Lower leg skin (tissue), 4 donors: ENCODE results near the gene NFATC2. TPM values are rescaled to one million over a fixed set of nuclear protein-coding genes. Genes with fewer than 3 reads are reported as not detected.
"Not testable (repeated sequence)": the region's sequence is repeated elsewhere in the genome, so short reads cannot be mapped to it uniquely, and the experiment has no call there.

Experiments
- DNase-seq, 2 donors: peaks; one replicate each; pipeline ENCODE4 v3.0.0-alpha.2; 2019; ENCODE audit warnings: low spot score in 2 of 2
- H3K4me3 ChIP-seq: fragments of 200-600 bp; sonication (generic); 2 replicates; pipeline ENCODE4 v1.5.1; 2017; ENCODE audit warnings: mild to moderate bottlenecking, low read depth; ENCODE audit not compliant: poor library complexity, severe bottlenecking
- CTCF ChIP-seq, 3 donors: fragments of 450-650 bp; IDR thresholded peaks; one replicate each; pipeline ENCODE4 v1.5.1; 2016; ENCODE audit warnings: antibody characterized with exemption in 3 of 3, mild to moderate bottlenecking in 3 of 3, moderate library complexity in 2 of 3
- POLR2A ChIP-seq, 2 donors: fragments of 450-650 bp; IDR thresholded peaks; one replicate each; pipeline ENCODE4 v1.6.1; 2016 to 2017; ENCODE audit warnings: antibody characterized with exemption in 2 of 2, mild to moderate bottlenecking in 1 of 2, moderate library complexity in 1 of 2
- WGBS, 2 donors: methylation state at CpG; one replicate each; pipeline ENCODE4 v1.1.5; 2018; 5-methylcytosine and 5-hydroxymethylcytosine counted together
- intact Hi-C: fragments of 100-400 bp; cut with DNase I; formaldehyde crosslinking; loops from one replicate; pipeline ENCODE4 v1.15.0; 2023; ENCODE audit warnings: low total_unique reads
- total RNA-seq, 4 donors: library from RNA; depleted of rRNA; stranded (reverse); fragments of >200 nt; gene quantifications; one replicate each; pipeline ENCODE4 v1.1.0, GENCODE V29; 2016

The NFATC2 gene
- total RNA-seq, 4 donors from 2014 or later = 4.0 to 10.4 (median 5.1) TPM

- no peak overlapping the region for H3K4me3 ChIP-seq
- TF ChIP-seq POLR2A (IDR thresholded peaks at IDR 0.05) = no peak
- no peak for DNase-seq
- intact Hi-C loops = no loop called here
- WGBS, 2 donors = 69 to 70% methylated on average over 16 of the region's 16 CpGs
These were observed 58.2 kb downstream of the NFATC2 start for GRCh38 chr20:51484141-51484815.

GRCh38 chr20:51482836-51483473 is 59.6 kb downstream of the NFATC2 start:
- WGBS, 2 donors = 84 to 86% methylated on average over 15 of the region's 15 CpGs
- TF ChIP-seq POLR2A (IDR thresholded peaks at IDR 0.05) (no peak), CTCF (IDR thresholded peaks at IDR 0.05) (no peak)
- no peak overlapping the region for H3K4me3 ChIP-seq
- DNase-seq = no peak
- intact Hi-C loops = no loop called here

- TF ChIP-seq POLR2A (IDR thresholded peaks at IDR 0.05) (no peak), CTCF (IDR thresholded peaks at IDR 0.05) (no peak)
- WGBS, 2 donors = 58% methylated on average over 17 of the region's 17 CpGs
- intact Hi-C loops = no loop called here
- H3K4me3 ChIP-seq = no peak overlapping the region
- DNase-seq = no peak
These were observed 61.1 kb downstream of the NFATC2 start for GRCh38 chr20:51481341-51481914.

GRCh38 chr20:51480507-51481270 is 61.8 kb downstream of the NFATC2 start:
- H3K4me3 ChIP-seq = no peak overlapping the region
- no peak for TF ChIP-seq CTCF (IDR thresholded peaks at IDR 0.05)
- no peak for TF ChIP-seq POLR2A (IDR thresholded peaks at IDR 0.05)
- DNase-seq = no peak
- 83 to 91% methylated on average over 14 of the region's 14 CpGs for WGBS, 2 donors
- intact Hi-C loops = no loop called here

GRCh38 chr20:51476106-51476505 is 66.4 kb downstream of the NFATC2 start:
- DNase-seq, H3K4me3 ChIP-seq, intact Hi-C loops: not testable (repeated sequence)
- 74 to 75% methylated on average over 1 of the region's 1 CpG for WGBS, 2 donors

DNA sequence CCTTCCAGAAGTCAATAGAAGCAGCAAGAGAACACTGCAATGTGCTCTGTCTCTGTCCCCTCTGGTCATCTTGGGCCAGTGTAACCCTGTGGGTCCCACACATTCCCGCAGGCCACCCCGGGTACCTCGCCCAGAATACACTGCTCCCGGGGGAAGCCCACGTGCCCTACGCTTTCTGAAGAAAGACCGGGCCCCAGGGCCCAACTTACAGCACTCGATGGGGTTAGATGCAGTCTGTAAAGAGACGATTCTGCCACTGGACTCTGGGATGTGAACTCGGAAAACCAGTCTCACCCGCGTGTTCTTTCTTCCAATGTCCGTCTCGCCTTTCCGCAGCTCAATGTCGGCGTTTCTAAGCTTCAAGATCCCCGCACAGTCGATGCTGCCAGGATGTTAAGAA is 68.7 kb downstream of the NFATC2 start:
- WGBS, 2 donors = 91 to 95% methylated on average over 19 of the region's 19 CpGs
- H3K4me3 ChIP-seq = no peak overlapping the region
- intact Hi-C loops = no loop called here
- TF ChIP-seq POLR2A (IDR thresholded peaks at IDR 0.05) (no peak), CTCF (IDR thresholded peaks at IDR 0.05) (no peak)
- DNase-seq = no peak
